Prostate gland (tissue), 2 donors: ENCODE results near the gene MGP. TPM values are rescaled to one million over a fixed set of nuclear protein-coding genes. Genes with fewer than 3 reads are reported as not detected.

ENCODE experiments used
- DNase-seq: peaks from one replicate; pipeline ENCODE4 v3.0.0-alpha.2; 2019; ENCODE audit warnings: low spot score
- H3K27ac ChIP-seq, 2 donors: fragments of 200-600 bp; sonication (generic); 2 replicates each; pipeline ENCODE4 v1.5.1; 2017 to 2019
- H3K27me3 ChIP-seq: fragments of 200-600 bp; sonication (generic); replicated peaks from 2 replicates; pipeline ENCODE4 v1.5.1; 2019; ENCODE audit not compliant: insufficient read depth
- H3K36me3 ChIP-seq, 2 donors: fragments of 200-600 bp; sonication (generic); 1 replicate in 1 of 2; 2 replicates in 1 of 2; pipeline versions ENCODE4 v1.5.1 to v1.8.1; 2017 to 2019
- H3K4me1 ChIP-seq: fragments of 200-600 bp; sonication (generic); replicated peaks from 2 replicates; pipeline ENCODE4 v1.5.1; 2019
- H3K4me3 ChIP-seq, 2 donors: fragments of 200-600 bp; sonication (generic); 2 replicates each; pipeline ENCODE4 v1.5.1; 2017 to 2019
- H3K9me3 ChIP-seq: fragments of 200-600 bp; sonication (generic); 2 replicates; pipeline ENCODE4 v1.5.1; 2017
- POLR2A ChIP-seq: fragments of 450-650 bp; IDR thresholded peaks from one replicate; pipeline ENCODE4 v1.6.1; 2016; ENCODE audit warnings: antibody characterized with exemption, mild to moderate bottlenecking
- POLR2AphosphoS5 ChIP-seq: sonication (generic); formaldehyde crosslinking; IDR thresholded peaks from one replicate; pipeline ENCODE4 v1.6.1; 2017; ENCODE audit warnings: antibody characterized with exemption
- WGBS: methylation state at CpG from one replicate; pipeline ENCODE4 v1.1.5; 2018; 5-methylcytosine and 5-hydroxymethylcytosine counted together
- intact Hi-C: fragments of 100-400 bp; cut with DNase I; formaldehyde crosslinking; loops from one replicate; pipeline ENCODE4 v1.14.2; 2022
- total RNA-seq, 2 donors: library from RNA; depleted of rRNA; stranded (reverse); fragments of >200 nt; gene quantifications; one replicate each; pipeline ENCODE4 v1.1.0, GENCODE V29; 2016
- TF ChIP-seq, protein P1 (sequence below), 4 experiments: fragments of 200-600 bp in 2 of 4; fragments of 450-650 bp in 2 of 4; sonication (generic) in 2 of 4; IDR thresholded peaks; 1 replicate in 3 of 4; 2 replicates in 1 of 4; pipeline ENCODE4 v1.5.1; 2016 to 2019; ENCODE audit warnings: antibody characterized with exemption in 4 of 4, mild to moderate bottlenecking in 2 of 4, moderate library complexity in 2 of 4

Gene MGP
- total RNA-seq, 2 donors from 2014 or later: 233 to 388 TPM

DNA sequence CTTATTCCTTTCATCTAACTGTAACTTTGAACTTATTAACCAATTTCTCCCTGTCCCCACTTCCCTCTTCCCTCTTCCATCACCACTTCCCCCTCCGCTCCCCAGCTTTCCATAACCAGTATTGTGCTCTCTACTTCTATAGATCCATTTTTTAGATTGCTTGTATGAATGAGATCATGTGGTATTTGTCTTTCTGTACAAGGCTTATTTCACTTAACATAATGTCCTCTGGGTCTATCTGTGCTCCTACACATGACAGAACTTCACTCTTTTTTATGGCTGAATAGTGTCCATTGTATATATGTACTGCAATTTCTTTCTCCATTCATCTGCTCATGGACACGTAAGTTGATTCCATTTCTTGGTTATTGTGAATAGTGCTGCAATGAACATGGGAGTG lies 38.3 kb upstream of the MGP start:
- Histone ChIP-seq H3K27ac (no peak overlapping the region), H3K4me3 (no peak overlapping the region), H3K36me3 (no peaks in the 10 kb centered on the region), H3K9me3 (no peaks in the 10 kb centered on the region), H3K4me1 (no peaks in the 10 kb centered on the region), H3K27me3 (no peaks in the 10 kb centered on the region)
- WGBS: 96% methylated on average over 2 of the region's 2 CpGs
- intact Hi-C loops: no loop called here
- TF ChIP-seq POLR2AphosphoS5 (no peak), POLR2A (no peak)
- TF ChIP-seq, protein P1, sequence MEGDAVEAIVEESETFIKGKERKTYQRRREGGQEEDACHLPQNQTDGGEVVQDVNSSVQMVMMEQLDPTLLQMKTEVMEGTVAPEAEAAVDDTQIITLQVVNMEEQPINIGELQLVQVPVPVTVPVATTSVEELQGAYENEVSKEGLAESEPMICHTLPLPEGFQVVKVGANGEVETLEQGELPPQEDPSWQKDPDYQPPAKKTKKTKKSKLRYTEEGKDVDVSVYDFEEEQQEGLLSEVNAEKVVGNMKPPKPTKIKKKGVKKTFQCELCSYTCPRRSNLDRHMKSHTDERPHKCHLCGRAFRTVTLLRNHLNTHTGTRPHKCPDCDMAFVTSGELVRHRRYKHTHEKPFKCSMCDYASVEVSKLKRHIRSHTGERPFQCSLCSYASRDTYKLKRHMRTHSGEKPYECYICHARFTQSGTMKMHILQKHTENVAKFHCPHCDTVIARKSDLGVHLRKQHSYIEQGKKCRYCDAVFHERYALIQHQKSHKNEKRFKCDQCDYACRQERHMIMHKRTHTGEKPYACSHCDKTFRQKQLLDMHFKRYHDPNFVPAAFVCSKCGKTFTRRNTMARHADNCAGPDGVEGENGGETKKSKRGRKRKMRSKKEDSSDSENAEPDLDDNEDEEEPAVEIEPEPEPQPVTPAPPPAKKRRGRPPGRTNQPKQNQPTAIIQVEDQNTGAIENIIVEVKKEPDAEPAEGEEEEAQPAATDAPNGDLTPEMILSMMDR (IDR thresholded peaks at IDR 0.05): no peak
- DNase-seq: no peak

DNA sequence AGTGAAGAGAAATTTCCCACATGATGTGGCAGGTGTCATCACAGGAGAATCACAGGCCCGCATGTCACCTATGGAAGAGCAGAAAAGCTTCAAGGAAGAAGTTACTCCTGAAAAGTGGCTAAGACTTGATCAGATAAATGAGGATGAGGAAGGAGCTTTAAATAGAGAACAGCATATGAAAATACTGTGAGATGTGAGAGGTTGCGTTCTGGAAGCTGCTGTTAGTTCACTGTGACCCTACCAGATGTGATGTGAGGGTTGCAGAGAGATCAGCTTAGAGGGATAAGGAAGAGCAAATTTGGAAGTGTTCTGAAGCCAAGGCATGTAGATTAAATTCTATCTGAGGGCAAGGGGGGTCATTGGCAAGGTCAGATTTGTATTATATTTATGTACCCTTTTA lies 35.6 kb upstream of the MGP start:
- Histone ChIP-seq H3K27ac (no peak overlapping the region), H3K4me1 (no peaks in the 10 kb centered on the region), H3K9me3 (no peaks in the 10 kb centered on the region), H3K27me3 (no peaks in the 10 kb centered on the region), H3K4me3 (no peak overlapping the region), H3K36me3 (no peaks in the 10 kb centered on the region)
- TF ChIP-seq, protein P1 (IDR thresholded peaks at IDR 0.05): no peak
- TF ChIP-seq POLR2AphosphoS5 (no peak), POLR2A (no peak)
- DNase-seq: no peak
- intact Hi-C loops: no loop called here
- 95% methylated on average over 2 of the region's 2 CpGs for WGBS

DNA sequence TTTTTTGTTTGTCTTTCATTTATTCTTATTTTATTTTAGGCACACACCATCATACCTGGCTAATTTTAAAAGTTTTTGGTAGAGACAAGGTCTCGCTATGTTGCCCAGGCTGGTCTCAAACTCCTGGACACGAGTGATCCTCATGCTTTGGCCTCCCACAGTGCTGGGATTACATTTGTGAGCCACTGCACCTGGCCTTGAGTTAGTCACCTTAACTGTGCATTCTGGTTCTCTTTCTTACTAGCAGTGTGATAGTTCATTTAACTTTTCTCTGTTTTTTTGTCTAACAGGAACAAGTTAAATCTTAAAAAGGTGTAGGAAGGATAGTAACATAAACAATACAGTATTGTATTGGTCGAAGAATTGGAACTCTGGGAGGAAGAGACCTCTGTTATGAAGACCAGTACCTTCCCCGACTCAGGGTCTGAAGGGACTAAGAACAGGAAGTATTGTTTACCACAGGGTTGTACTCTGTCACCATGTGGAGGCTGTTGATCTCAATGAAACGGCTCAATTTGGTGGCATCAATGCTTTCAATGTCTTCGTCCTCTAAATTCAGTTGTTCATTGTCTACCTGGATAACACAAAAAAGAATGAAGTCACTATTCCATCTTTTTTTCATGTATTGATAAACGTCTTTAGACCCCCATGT lies 34.9 kb upstream of the MGP start:
- H3K27me3 ChIP-seq: no peaks in the 10 kb centered on the region
- intact Hi-C loops: no loop called here
- WGBS: 82% methylated on average over 7 of the region's 7 CpGs
- no peaks in the 10 kb centered on the region for H3K9me3 ChIP-seq
- no peak overlapping the region for H3K27ac ChIP-seq
- no peak for DNase-seq
- H3K36me3 ChIP-seq: no peaks in the 10 kb centered on the region
- H3K4me3 ChIP-seq: no peak overlapping the region
- H3K4me1 ChIP-seq: no peaks in the 10 kb centered on the region
- TF ChIP-seq POLR2A (no peak), POLR2AphosphoS5 (no peak)
- TF ChIP-seq, protein P1 (IDR thresholded peaks at IDR 0.05): no peak

DNA sequence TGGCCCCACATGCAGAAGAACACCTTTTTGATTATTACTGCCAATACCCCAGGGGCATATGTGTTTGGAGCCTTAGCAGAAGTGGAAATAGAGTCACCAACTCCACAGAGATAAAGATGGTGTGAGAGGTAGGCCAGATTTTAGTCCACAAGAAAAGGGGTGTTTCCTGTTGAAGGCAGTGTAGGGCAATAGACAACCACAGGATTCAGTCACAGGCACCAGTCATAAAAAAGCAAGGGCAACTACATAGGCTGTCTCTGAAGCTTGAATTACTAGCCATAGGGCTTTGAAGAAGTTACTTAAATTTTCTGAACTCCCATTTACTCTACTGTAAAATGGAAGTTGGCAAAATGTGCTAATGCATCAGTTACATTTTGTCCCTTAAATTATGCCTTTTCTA lies 33.8 kb upstream of the MGP start:
- Histone ChIP-seq H3K36me3 (no peaks in the 10 kb centered on the region), H3K27me3 (no peaks in the 10 kb centered on the region), H3K4me3 (no peak overlapping the region), H3K9me3 (no peaks in the 10 kb centered on the region), H3K4me1 (no peaks in the 10 kb centered on the region), H3K27ac (no peak overlapping the region)
- TF ChIP-seq, protein P1 (IDR thresholded peaks at IDR 0.05): no peak
- no peak for TF ChIP-seq POLR2A
- no peak for TF ChIP-seq POLR2AphosphoS5
- intact Hi-C loops: no loop called here
- no peak for DNase-seq

DNA sequence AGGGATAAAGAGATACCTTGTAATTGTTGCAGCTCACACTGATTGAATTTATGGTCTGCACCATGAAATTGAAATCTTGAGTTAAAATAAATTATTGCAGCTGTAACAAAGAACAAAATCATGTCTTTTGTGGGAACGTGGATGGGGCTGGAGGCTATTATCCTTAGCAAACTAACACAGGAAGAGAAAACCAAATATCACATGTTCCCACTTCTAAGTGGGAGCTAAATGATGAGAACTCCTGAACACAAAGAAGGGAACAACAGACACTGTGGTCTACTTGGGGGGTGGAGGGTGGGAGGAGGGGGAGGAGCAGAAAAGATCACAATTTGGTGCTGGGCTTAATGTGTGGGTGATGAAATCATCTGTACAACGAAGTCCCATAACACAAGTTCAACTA lies 30.1 kb upstream of the MGP start:
- no peak for DNase-seq
- H3K36me3 ChIP-seq: no peaks in the 10 kb centered on the region
- no peaks in the 10 kb centered on the region for H3K4me1 ChIP-seq
- no peak overlapping the region for H3K27ac ChIP-seq
- WGBS: 39% methylated on average over 2 of the region's 2 CpGs
- no peaks in the 10 kb centered on the region for H3K9me3 ChIP-seq
- H3K27me3 ChIP-seq: no peaks in the 10 kb centered on the region
- intact Hi-C loops: no loop called here
- TF ChIP-seq POLR2A (no peak), POLR2AphosphoS5 (no peak)
- TF ChIP-seq, protein P1 (IDR thresholded peaks at IDR 0.05): no peak
- no peak overlapping the region for H3K4me3 ChIP-seq
